GM12874 (cell line): ENCODE data around the gene TRPM8.

Source experiments
- CTCF ChIP-seq: IDR thresholded peaks from 2 replicates; pipeline ENCODE4 v1.5.1; 2011; ENCODE audit warnings: low read depth, mild to moderate bottlenecking, control low read depth, low read length, moderate library complexity; ENCODE audit not compliant: insufficient read depth

The TRPM8 gene

GRCh38 chr2:233977296-233977837 is 60.2 kb downstream of the TRPM8 start:
- TF ChIP-seq CTCF, result no peak

- no peak for TF ChIP-seq CTCF
Measured at GRCh38 chr2:233979748-233980147, 62.6 kb downstream of the TRPM8 start.

GRCh38 chr2:233980955-233981561 is 63.9 kb downstream of the TRPM8 start:
- TF ChIP-seq CTCF, result no peak

GRCh38 chr2:233981574-233982420 is 64.6 kb downstream of the TRPM8 start:
- no peak for TF ChIP-seq CTCF

- no peak for TF ChIP-seq CTCF
Measured at GRCh38 chr2:233982421-233983121, 65.4 kb downstream of the TRPM8 start.

GRCh38 chr2:233983445-233983844 is 66.3 kb downstream of the TRPM8 start:
- TF ChIP-seq CTCF, result no peak

- TF ChIP-seq CTCF, result no peak
Measured at GRCh38 chr2:233988581-233988980, 71.4 kb downstream of the TRPM8 start.
